RWPE2 (cell line): Measurements from ENCODE around the gene PRKCE.
"Not testable (repeated sequence)": the region's sequence is repeated elsewhere in the genome, so short reads cannot be mapped to it uniquely, and the experiment has no call there.

Source experiments
- ATAC-seq: fragments of 200-7000 bp; cut with Tn5 transposase; 3 replicates; pipeline ENCODE4 v1.9.1; 2021; ENCODE audit warnings: low read depth
- DNase-seq: peaks from one replicate; pipeline ENCODE4 v3.0.0-alpha.2; 2020; ENCODE audit warnings: low spot score
- H3K27ac ChIP-seq: fragments of 450-650 bp; 2 replicates; pipeline ENCODE4 v1.5.1; 2017; ENCODE audit warnings: mild to moderate bottlenecking; ENCODE audit not compliant: poor library complexity, severe bottlenecking
- H3K27me3 ChIP-seq: fragments of 250-450 bp; sonication (Bioruptor Pico); 2 replicates; pipeline ENCODE4 v1.5.1; 2021; ENCODE audit warnings: mild to moderate bottlenecking, moderate library complexity; ENCODE audit not compliant: insufficient read depth, poor library complexity, severe bottlenecking
- H3K36me3 ChIP-seq: fragments of 250-450 bp; sonication (Bioruptor Pico); 2 replicates; pipeline ENCODE4 v1.5.1; 2020; ENCODE audit warnings: low read depth, mild to moderate bottlenecking, moderate library complexity
- H3K4me1 ChIP-seq: fragments of 250-450 bp; sonication (Bioruptor Pico); 2 replicates; pipeline ENCODE4 v1.5.1; 2021; ENCODE audit warnings: mild to moderate bottlenecking, moderate library complexity; ENCODE audit not compliant: insufficient read depth, poor library complexity, severe bottlenecking
- H3K4me3 ChIP-seq: fragments of 250-450 bp; sonication (Bioruptor Pico); 2 replicates; pipeline ENCODE4 v1.5.1; 2021; ENCODE audit warnings: mild to moderate bottlenecking, moderate library complexity; ENCODE audit not compliant: severe bottlenecking
- H3K9me3 ChIP-seq: fragments of 250-450 bp; sonication (Bioruptor Pico); 2 replicates; pipeline ENCODE4 v1.5.1; 2021; ENCODE audit warnings: mild to moderate bottlenecking, moderate library complexity; ENCODE audit not compliant: severe bottlenecking
- TF ChIP-seq, protein P1 (sequence below): fragments of 450-650 bp; IDR thresholded peaks from one replicate; pipeline ENCODE4 v1.5.1; 2017; ENCODE audit warnings: mild to moderate bottlenecking, moderate library complexity; ENCODE audit not compliant: poor library complexity, severe bottlenecking

Gene PRKCE

GRCh38 chr2:45715601-45716379, 64.3 kb downstream of the PRKCE start:
- TF ChIP-seq, protein P1, sequence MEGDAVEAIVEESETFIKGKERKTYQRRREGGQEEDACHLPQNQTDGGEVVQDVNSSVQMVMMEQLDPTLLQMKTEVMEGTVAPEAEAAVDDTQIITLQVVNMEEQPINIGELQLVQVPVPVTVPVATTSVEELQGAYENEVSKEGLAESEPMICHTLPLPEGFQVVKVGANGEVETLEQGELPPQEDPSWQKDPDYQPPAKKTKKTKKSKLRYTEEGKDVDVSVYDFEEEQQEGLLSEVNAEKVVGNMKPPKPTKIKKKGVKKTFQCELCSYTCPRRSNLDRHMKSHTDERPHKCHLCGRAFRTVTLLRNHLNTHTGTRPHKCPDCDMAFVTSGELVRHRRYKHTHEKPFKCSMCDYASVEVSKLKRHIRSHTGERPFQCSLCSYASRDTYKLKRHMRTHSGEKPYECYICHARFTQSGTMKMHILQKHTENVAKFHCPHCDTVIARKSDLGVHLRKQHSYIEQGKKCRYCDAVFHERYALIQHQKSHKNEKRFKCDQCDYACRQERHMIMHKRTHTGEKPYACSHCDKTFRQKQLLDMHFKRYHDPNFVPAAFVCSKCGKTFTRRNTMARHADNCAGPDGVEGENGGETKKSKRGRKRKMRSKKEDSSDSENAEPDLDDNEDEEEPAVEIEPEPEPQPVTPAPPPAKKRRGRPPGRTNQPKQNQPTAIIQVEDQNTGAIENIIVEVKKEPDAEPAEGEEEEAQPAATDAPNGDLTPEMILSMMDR = no peak
- DNase-seq (no peak), ATAC-seq (no peak)
- Histone ChIP-seq H3K4me3 (no peak overlapping the region), H3K9me3 (no peaks in the 10 kb centered on the region), H3K4me1 (no peaks in the 10 kb centered on the region), H3K27me3 (no peaks in the 10 kb centered on the region), H3K36me3 (no peaks in the 10 kb centered on the region), H3K27ac (no peak overlapping the region)

DNA sequence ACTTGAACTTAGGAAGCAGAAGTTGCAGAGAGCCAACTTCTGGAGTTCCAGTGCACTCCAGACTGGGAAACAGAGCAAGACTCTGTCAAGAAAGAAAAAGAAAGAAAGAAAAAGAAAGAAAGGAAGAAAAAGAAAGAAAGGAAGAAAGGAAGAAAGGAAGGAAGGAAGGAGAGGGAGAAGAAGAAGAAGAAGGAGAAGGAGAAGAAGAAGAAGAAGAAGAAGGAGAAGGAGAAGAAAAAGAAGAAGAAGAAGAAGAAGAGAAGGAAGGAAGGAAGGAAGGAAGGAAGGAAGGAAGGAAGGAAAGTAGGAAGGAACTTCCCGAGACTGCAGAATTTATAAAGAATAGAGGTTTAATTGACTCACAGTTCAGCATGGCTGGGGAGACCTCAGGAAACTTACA, 65.0 kb downstream of the PRKCE start:
- not testable (repeated sequence) for H3K4me3 ChIP-seq, H3K9me3 ChIP-seq, H3K27ac ChIP-seq, H3K4me1 ChIP-seq, H3K36me3 ChIP-seq, DNase-seq, H3K27me3 ChIP-seq, ATAC-seq

GRCh38 chr2:45716915-45717314, 65.4 kb downstream of the PRKCE start:
- Histone ChIP-seq H3K9me3 (no peaks in the 10 kb centered on the region), H3K36me3 (no peaks in the 10 kb centered on the region), H3K27ac (no peak overlapping the region), H3K4me1 (no peaks in the 10 kb centered on the region), H3K27me3 (no peaks in the 10 kb centered on the region), H3K4me3 (no peak overlapping the region)
- ATAC-seq = no peak
- no peak for DNase-seq
- TF ChIP-seq, protein P1 = no peak

DNA sequence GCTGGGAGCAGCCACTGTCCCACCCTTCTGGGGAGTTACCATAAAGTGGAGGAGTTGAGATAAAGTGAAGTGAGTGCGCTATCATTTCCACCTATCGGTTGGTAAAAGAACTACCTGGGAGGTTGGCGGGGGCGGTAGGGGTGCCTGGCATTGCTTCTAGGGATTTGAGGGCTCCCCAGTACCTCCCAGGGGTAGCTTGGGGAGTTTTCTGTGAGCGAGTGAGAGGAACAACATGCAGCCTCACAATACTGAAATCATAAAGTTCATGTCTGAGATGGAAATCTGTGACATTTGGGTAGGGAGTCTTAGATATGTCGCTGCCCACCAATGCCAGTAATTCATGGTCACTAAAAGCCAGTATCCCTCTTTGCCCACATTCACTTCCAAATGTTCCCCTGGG, 68.7 kb downstream of the PRKCE start:
- DNase-seq (no peak), ATAC-seq (no peak)
- Histone ChIP-seq H3K27me3 (no peaks in the 10 kb centered on the region), H3K4me3 (no peak overlapping the region), H3K4me1 (no peaks in the 10 kb centered on the region), H3K27ac (no peak overlapping the region), H3K9me3 (no peaks in the 10 kb centered on the region), H3K36me3 (no peaks in the 10 kb centered on the region)
- TF ChIP-seq, protein P1 = no peak

DNA sequence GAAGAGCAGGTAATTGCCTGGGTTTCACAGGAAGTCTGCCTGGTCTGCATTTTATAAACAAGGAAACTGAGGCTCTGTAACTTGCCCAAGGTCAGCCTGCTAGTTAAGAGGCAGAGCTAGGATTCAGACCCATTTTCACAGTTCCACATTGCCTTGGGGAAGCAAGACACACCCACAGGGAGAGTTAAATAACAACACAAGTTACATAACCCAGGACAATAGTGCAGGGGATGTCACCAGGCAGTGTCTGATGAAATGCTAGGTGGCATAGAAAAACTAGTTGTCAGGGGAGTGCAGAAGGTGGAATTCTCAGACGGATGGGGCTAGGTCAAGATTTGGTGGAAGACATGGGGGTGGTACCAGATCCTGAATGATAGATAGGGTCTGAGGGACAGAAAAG, 69.7 kb downstream of the PRKCE start:
- Histone ChIP-seq H3K36me3 (no peaks in the 10 kb centered on the region), H3K9me3 (no peaks in the 10 kb centered on the region), H3K27me3 (no peaks in the 10 kb centered on the region), H3K4me1 (no peaks in the 10 kb centered on the region), H3K4me3 (no peak overlapping the region), H3K27ac (no peak overlapping the region)
- DNase-seq (no peak), ATAC-seq (no peak)
- TF ChIP-seq, protein P1 = no peak
